ENCODE results near the gene SEC61A1.

The SEC61A1 gene

DNA sequence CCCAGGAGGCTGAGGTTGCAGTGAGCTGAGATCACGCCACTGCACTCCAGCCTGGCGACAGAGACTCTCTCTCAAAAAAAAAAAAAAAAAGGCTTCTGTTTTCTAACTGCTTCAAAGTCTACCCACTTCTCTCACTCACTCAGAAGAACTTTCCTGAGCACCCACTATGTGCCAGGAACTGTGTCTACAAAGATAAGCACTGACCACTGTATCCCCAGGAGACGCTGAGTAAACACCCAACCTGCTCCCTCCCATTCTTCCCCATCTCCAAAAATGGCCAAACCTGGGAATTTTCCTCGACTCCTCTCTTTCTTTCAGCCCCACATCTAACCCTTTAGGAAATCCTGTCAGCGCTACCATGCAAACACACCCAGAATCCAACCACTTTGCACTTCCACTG is 58.9 kb downstream of the SEC61A1 start:
- H3K9me3 ChIP-seq (ENCODE audit: control insufficient read depth, insufficient read depth, low read depth, low read length): no peaks in the 10 kb centered on the region
- TF ChIP-seq ZNF37A (tag by site-specific recombination; IDR thresholded peaks at IDR 0.05): no peak
- peaks cover 10 to 85% of the 10 kb centered on the region in 2 experiments; a peak in 2 of 3 replicates for H3K36me3 ChIP-seq (ENCODE audit: control insufficient read depth in 2 of 2, insufficient read depth in 1 of 2, low read length in 2 of 2)
- ChIA-PET CTCF (interaction anchor here (1.2 kb wide), 1 partner anchor 22 kb away, joined by 4 read pairs; no protein-coding TSS in a partner anchor), POLR2A (no interaction called here)
- H3K4me3 ChIP-seq (ENCODE audit: low read depth, low read length): no peak overlapping the region
- H3K4me1 ChIP-seq (ENCODE audit: control insufficient read depth, insufficient read depth, low read length): peaks cover 3% of the 10 kb centered on the region
- H3K27ac ChIP-seq (ENCODE audit: extremely low read depth, low read depth, low read length): no peak overlapping the region

- peaks cover 15 to 80% of the 10 kb centered on the region in 2 experiments; a peak in 2 of 3 replicates for H3K36me3 ChIP-seq (ENCODE audit: control insufficient read depth in 2 of 2, insufficient read depth in 1 of 2, low read length in 2 of 2)
- CTCF ChIA-PET: no interaction called here
- no peaks in the 10 kb centered on the region for H3K9me3 ChIP-seq (ENCODE audit: control insufficient read depth, insufficient read depth, low read depth, low read length)
- POLR2A ChIA-PET: no interaction called here
- peaks cover 3% of the 10 kb centered on the region for H3K4me1 ChIP-seq (ENCODE audit: control insufficient read depth, insufficient read depth, low read length)
- H3K27ac ChIP-seq (ENCODE audit: extremely low read depth, low read depth, low read length): no peak overlapping the region
- no peak overlapping the region for H3K4me3 ChIP-seq (ENCODE audit: low read depth, low read length)
- 0 out of 2 replicates have a peak, but pooled peaks have one; percentile 49 for TF ChIP-seq ZNF24 (tag by site-specific recombination; IDR thresholded peaks at IDR 0.05)
- TF ChIP-seq, protein P1, sequence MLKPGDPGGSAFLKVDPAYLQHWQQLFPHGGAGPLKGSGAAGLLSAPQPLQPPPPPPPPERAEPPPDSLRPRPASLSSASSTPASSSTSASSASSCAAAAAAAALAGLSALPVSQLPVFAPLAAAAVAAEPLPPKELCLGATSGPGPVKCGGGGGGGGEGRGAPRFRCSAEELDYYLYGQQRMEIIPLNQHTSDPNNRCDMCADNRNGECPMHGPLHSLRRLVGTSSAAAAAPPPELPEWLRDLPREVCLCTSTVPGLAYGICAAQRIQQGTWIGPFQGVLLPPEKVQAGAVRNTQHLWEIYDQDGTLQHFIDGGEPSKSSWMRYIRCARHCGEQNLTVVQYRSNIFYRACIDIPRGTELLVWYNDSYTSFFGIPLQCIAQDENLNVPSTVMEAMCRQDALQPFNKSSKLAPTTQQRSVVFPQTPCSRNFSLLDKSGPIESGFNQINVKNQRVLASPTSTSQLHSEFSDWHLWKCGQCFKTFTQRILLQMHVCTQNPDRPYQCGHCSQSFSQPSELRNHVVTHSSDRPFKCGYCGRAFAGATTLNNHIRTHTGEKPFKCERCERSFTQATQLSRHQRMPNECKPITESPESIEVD (tag by site-specific recombination; IDR thresholded peaks at IDR 0.05): peak; percentile 74
- TF ChIP-seq ZSCAN23 (tag by site-specific recombination; IDR thresholded peaks at IDR 0.05): no peak
- TF ChIP-seq ZXDB (tag by site-specific recombination; IDR thresholded peaks at IDR 0.05): peak; percentile 60
- no peak for TF ChIP-seq ZNF138 (tag by site-specific recombination; IDR thresholded peaks at IDR 0.05; ENCODE audit: borderline replicate concordance)
- TF ChIP-seq ZNF146 (tag by site-specific recombination; IDR thresholded peaks at IDR 0.05): no peak
- TF ChIP-seq SCRT1 (tag by site-specific recombination; IDR thresholded peaks at IDR 0.05; ENCODE audit: borderline replicate concordance): no peak
- TF ChIP-seq ZNF223 (tag by site-specific recombination; IDR thresholded peaks at IDR 0.05): no peak
- TF ChIP-seq ZNF274 (IDR thresholded peaks at IDR 0.05; ENCODE audit: low read length): no peak
- TF ChIP-seq ZNF274 (tag by site-specific recombination; IDR thresholded peaks at IDR 0.05; ENCODE audit: borderline replicate concordance): no peak
- no peak for TF ChIP-seq BCL11A (tag by site-specific recombination; IDR thresholded peaks at IDR 0.05; ENCODE audit: low read depth)
- TF ChIP-seq GLI4 (tag by site-specific recombination; IDR thresholded peaks at IDR 0.05): no peak
- TF ChIP-seq SCRT2 (tag by site-specific recombination; IDR thresholded peaks at IDR 0.05): no peak
- TF ChIP-seq, protein P2, sequence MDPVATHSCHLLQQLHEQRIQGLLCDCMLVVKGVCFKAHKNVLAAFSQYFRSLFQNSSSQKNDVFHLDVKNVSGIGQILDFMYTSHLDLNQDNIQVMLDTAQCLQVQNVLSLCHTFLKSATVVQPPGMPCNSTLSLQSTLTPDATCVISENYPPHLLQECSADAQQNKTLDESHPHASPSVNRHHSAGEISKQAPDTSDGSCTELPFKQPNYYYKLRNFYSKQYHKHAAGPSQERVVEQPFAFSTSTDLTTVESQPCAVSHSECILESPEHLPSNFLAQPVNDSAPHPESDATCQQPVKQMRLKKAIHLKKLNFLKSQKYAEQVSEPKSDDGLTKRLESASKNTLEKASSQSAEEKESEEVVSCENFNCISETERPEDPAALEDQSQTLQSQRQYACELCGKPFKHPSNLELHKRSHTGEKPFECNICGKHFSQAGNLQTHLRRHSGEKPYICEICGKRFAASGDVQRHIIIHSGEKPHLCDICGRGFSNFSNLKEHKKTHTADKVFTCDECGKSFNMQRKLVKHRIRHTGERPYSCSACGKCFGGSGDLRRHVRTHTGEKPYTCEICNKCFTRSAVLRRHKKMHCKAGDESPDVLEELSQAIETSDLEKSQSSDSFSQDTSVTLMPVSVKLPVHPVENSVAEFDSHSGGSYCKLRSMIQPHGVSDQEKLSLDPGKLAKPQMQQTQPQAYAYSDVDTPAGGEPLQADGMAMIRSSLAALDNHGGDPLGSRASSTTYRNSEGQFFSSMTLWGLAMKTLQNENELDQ (tag by site-specific recombination; IDR thresholded peaks at IDR 0.05; ENCODE audit: low read depth): no peak
- TF ChIP-seq GLIS2 (tag by site-specific recombination; IDR thresholded peaks at IDR 0.05): no peak
- TF ChIP-seq, protein P3, sequence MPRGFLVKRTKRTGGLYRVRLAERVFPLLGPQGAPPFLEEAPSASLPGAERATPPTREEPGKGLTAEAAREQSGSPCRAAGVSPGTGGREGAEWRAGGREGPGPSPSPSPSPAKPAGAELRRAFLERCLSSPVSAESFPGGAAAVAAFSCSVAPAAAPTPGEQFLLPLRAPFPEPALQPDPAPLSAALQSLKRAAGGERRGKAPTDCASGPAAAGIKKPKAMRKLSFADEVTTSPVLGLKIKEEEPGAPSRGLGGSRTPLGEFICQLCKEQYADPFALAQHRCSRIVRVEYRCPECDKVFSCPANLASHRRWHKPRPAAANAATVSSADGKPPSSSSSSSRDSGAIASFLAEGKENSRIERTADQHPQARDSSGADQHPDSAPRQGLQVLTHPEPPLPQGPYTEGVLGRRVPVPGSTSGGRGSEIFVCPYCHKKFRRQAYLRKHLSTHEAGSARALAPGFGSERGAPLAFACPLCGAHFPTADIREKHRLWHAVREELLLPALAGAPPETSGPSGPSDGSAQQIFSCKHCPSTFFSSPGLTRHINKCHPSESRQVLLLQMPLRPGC (tag by site-specific recombination; IDR thresholded peaks at IDR 0.05): peak; percentile 25; the same call in 1 of the 2 replicates
- TF ChIP-seq ZNF692 (tag by site-specific recombination; IDR thresholded peaks at IDR 0.05): peak; percentile 51; the same call in 1 of the 2 replicates
- TF ChIP-seq ZNF114 (tag by site-specific recombination; IDR thresholded peaks at IDR 0.05): no peak
- no peak for TF ChIP-seq ZBTB7A (tag by site-specific recombination; IDR thresholded peaks at IDR 0.05; ENCODE audit: low read depth)
- no peak for TF ChIP-seq ZNF777 (tag by site-specific recombination; IDR thresholded peaks at IDR 0.05; ENCODE audit: borderline replicate concordance)
- no peak for TF ChIP-seq ZBTB10 (tag by site-specific recombination; IDR thresholded peaks at IDR 0.05)
- no peak for TF ChIP-seq ZNF112 (tag by site-specific recombination; IDR thresholded peaks at IDR 0.05)
- peak; percentile 75 for TF ChIP-seq ZNF664 (tag by site-specific recombination; IDR thresholded peaks at IDR 0.05)
- no peak for TF ChIP-seq ZNF426 (tag by site-specific recombination; IDR thresholded peaks at IDR 0.05)
- TF ChIP-seq ZNF335 (tag by site-specific recombination; conservative IDR thresholded peaks at IDR 0.05): no peak; the same call in 1 of the 2 replicates
Measured at GRCh38 chr3:128112357-128112968, 60.2 kb downstream of the SEC61A1 start.
